Fibroblast of mammary gland (primary cell): ENCODE measurements around the gene TNS4.

ENCODE experiments used
- DNase-seq: peaks from one replicate; pipeline ENCODE4 v3.0.0-alpha.2; 2010; ENCODE audit warnings: low read depth
- H3K4me3 ChIP-seq: 2 replicates; pipeline ENCODE4 v1.5.1; 2011; ENCODE audit warnings: low read depth, mild to moderate bottlenecking, low read length, moderate library complexity; ENCODE audit not compliant: control insufficient read depth
- CTCF ChIP-seq: conservative IDR thresholded peaks from 2 replicates; pipeline ENCODE4 v1.5.1; 2011; ENCODE audit warnings: low read depth, low read length, inconsistent platforms; ENCODE audit not compliant: control insufficient read depth, insufficient read depth

TNS4 gene

GRCh38 chr17:40515491-40516041 lies 14.1 kb upstream of the TNS4 start:
- TF ChIP-seq CTCF, result no peak
- no peak for DNase-seq
- H3K4me3 ChIP-seq, result no peak overlapping the region

GRCh38 chr17:40515011-40515410 lies 13.6 kb upstream of the TNS4 start:
- no peak overlapping the region for H3K4me3 ChIP-seq
- no peak for TF ChIP-seq CTCF
- DNase-seq, result no peak

GRCh38 chr17:40514013-40514875 lies 12.8 kb upstream of the TNS4 start:
- no peak for TF ChIP-seq CTCF

GRCh38 chr17:40511667-40512220 lies 10.3 kb upstream of the TNS4 start:
- H3K4me3 ChIP-seq, result no peak overlapping the region
- TF ChIP-seq CTCF, result no peak
- DNase-seq, result no peak

More at GRCh38 chr17:40514013-40514875, 12.8 kb upstream of the TNS4 start:
- DNase-seq, result no peak
- no peak overlapping the region for H3K4me3 ChIP-seq

- no peak overlapping the region for H3K4me3 ChIP-seq
- no peak for DNase-seq
- TF ChIP-seq CTCF, result no peak
Measured at GRCh38 chr17:40511136-40511535, 9.7 kb upstream of the TNS4 start.

- no peak for TF ChIP-seq CTCF
- DNase-seq, result peak; percentile 93
- H3K4me3 ChIP-seq, result no peak overlapping the region
Measured at GRCh38 chr17:40510328-40510648, 8.9 kb upstream of the TNS4 start.
